Stimulated activated CD4-positive, alpha-beta T cell treated with anti-CD3 and anti-CD28 coated beads, Interleukin-1b, Interleukin-23, amount 100 ng/mL, for 4 hours (primary cell): ENCODE results near the gene HCFC1R1.

Source experiments
- DNase-seq, 2 donors: peaks; one replicate each; pipeline ENCODE4 v3.0.0-alpha.2; 2020; ENCODE audit warnings: low read depth in 2 of 2

The HCFC1R1 gene

GRCh38 chr16:3001316-3001715 is 22.4 kb downstream of the HCFC1R1 start:
- no peak for DNase-seq

- DNase-seq = no peak
These were observed 23.2 kb downstream of the HCFC1R1 start for GRCh38 chr16:3000540-3000939.

GRCh38 chr16:2999929-3000328 is 23.8 kb downstream of the HCFC1R1 start:
- no peak for DNase-seq

- no peak for DNase-seq
These were observed 27.4 kb downstream of the HCFC1R1 start for GRCh38 chr16:2996298-2996697.

- no peak for DNase-seq
These were observed 31.2 kb downstream of the HCFC1R1 start for GRCh38 chr16:2992383-2993081.

- no peak for DNase-seq
These were observed 32.0 kb downstream of the HCFC1R1 start for GRCh38 chr16:2991566-2992261.

- no peak for DNase-seq
These were observed 32.9 kb downstream of the HCFC1R1 start for GRCh38 chr16:2990891-2991290.

GRCh38 chr16:2988590-2989099 is 35.1 kb downstream of the HCFC1R1 start:
- no peak for DNase-seq

- no peak for DNase-seq
These were observed 35.9 kb downstream of the HCFC1R1 start for GRCh38 chr16:2987833-2988232.

- DNase-seq = no peak
These were observed 36.5 kb downstream of the HCFC1R1 start for GRCh38 chr16:2987286-2987685.

- no peak for DNase-seq
These were observed 37.0 kb downstream of the HCFC1R1 start for GRCh38 chr16:2986623-2987188.

GRCh38 chr16:2985893-2986355 is 37.8 kb downstream of the HCFC1R1 start:
- DNase-seq = no peak

GRCh38 chr16:2985462-2985861 is 38.3 kb downstream of the HCFC1R1 start:
- DNase-seq = no peak

GRCh38 chr16:2983706-2984136 is 40.0 kb downstream of the HCFC1R1 start:
- DNase-seq = peak; percentile 56 to 64

- DNase-seq = no peak
These were observed 41.3 kb downstream of the HCFC1R1 start for GRCh38 chr16:2982402-2982801.

- no peak for DNase-seq
These were observed 41.9 kb downstream of the HCFC1R1 start for GRCh38 chr16:2981899-2982250.

- no peak for DNase-seq
These were observed 42.4 kb downstream of the HCFC1R1 start for GRCh38 chr16:2981177-2981898.

GRCh38 chr16:2980227-2981176 is 43.2 kb downstream of the HCFC1R1 start, which contains the start of gene PKMYT1:
TSS of gene PKMYT1 (minus strand) at chr16:2980446. CDS start at chr16:2979657, 789 bp downstream.
- peak; percentile 95 to 97 for DNase-seq

- DNase-seq = no peak
These were observed 44.0 kb downstream of the HCFC1R1 start for GRCh38 chr16:2979669-2980226.

GRCh38 chr16:2977440-2977839 is 46.3 kb downstream of the HCFC1R1 start:
- DNase-seq = no peak

- DNase-seq = no peak
These were observed 47.1 kb downstream of the HCFC1R1 start for GRCh38 chr16:2976673-2977072.
